DMS114 treated with DMSO at 0.1 percent for 48 hours (cell line): Measurements from ENCODE around the gene TGOLN2.
"Not testable (repeated sequence)": the region's sequence is repeated elsewhere in the genome, so short reads cannot be mapped to it uniquely, and the experiment has no call there.

Experiments used
- DNase-seq: peaks from one replicate; lab custom pipeline; 2025; ENCODE audit not compliant: unreplicated experiment; lab: John Stamatoyannopoulos, UW

The TGOLN2 gene

GRCh38 chr2:85340034-85340892 is 12.5 kb upstream of the TGOLN2 start:
- DNase-seq: no peak

GRCh38 chr2:85334928-85335327 is 7.1 kb upstream of the TGOLN2 start:
- no peak for DNase-seq

GRCh38 chr2:85333877-85334276 is 6.1 kb upstream of the TGOLN2 start:
- DNase-seq: not testable (repeated sequence)

GRCh38 chr2:85330839-85331636 is 3.2 kb upstream of the TGOLN2 start:
- DNase-seq: no peak

- not testable (repeated sequence) for DNase-seq
These were observed 1.9 kb upstream of the TGOLN2 start for GRCh38 chr2:85329701-85330100.

GRCh38 chr2:85329181-85329651 is 1.4 kb upstream of the TGOLN2 start:
- DNase-seq: no peak

- DNase-seq: no peak
These were observed 498 bp downstream of the TGOLN2 start for GRCh38 chr2:85327160-85327821.

GRCh38 chr2:85326406-85327159 is 1.2 kb downstream of the TGOLN2 start:
- no peak for DNase-seq

GRCh38 chr2:85325466-85325811 is 2.4 kb downstream of the TGOLN2 start:
- no peak for DNase-seq

- no peak for DNase-seq
These were observed 2.9 kb downstream of the TGOLN2 start for GRCh38 chr2:85324639-85325465.

GRCh38 chr2:85323988-85324367 is 3.8 kb downstream of the TGOLN2 start:
- not testable (repeated sequence) for DNase-seq

- no peak for DNase-seq
These were observed 4.3 kb downstream of the TGOLN2 start for GRCh38 chr2:85323351-85323987.

- DNase-seq: no peak
These were observed 8.0 kb downstream of the TGOLN2 start for GRCh38 chr2:85319796-85320195.

- DNase-seq: no peak
These were observed 9.3 kb downstream of the TGOLN2 start for GRCh38 chr2:85318222-85319074.

- DNase-seq: not testable (repeated sequence)
These were observed 11.9 kb downstream of the TGOLN2 start for GRCh38 chr2:85315921-85316320.

- no peak for DNase-seq
These were observed 12.9 kb downstream of the TGOLN2 start for GRCh38 chr2:85314884-85315242.

- DNase-seq: no peak
These were observed 15.4 kb downstream of the TGOLN2 start for GRCh38 chr2:85312404-85312803.

- DNase-seq: no peak
These were observed 17.5 kb downstream of the TGOLN2 start for GRCh38 chr2:85310330-85310729.
